IMR-90 (cell line): ENCODE data around the gene LIN9. TPM values are rescaled to one million over a fixed set of nuclear protein-coding genes. Genes with fewer than 3 reads are reported as not detected.

Experiments used
- ATAC-seq: fragments of 200-7000 bp; cut with Tn5 transposase; 2 replicates; pipeline ENCODE4 v1.9.1; 2020; ENCODE audit warnings: low read depth, mild to moderate bottlenecking, moderate library complexity
- BruUV-seq: library from RNA; stranded (reverse); fragments of 400-500 nt; replicated peaks from 2 replicates; lab custom pipeline; 2021; lab: Mats Ljungman, UMichigan
- CTCF ChIA-PET: fragments of 300-600 bp; formaldehyde crosslinking; extraction: SDS; loops from one replicate; lab custom pipeline; 2021; ENCODE audit warnings: antibody characterized with exemption; lab: Yijun Ruan, JAX
- POLR2A ChIA-PET: fragments of 300-600 bp; sonication (Branson Sonifier 250); formaldehyde crosslinking; loops from one replicate; lab custom pipeline; 2022; ENCODE audit warnings: antibody characterized with exemption; ENCODE audit not compliant: unreplicated experiment; lab: Charles Lee
- DNase-seq: peaks from one replicate; pipeline ENCODE4 v3.0.0; 2013
- H2AFZ ChIP-seq: replicated peaks from 2 replicates; pipeline ENCODE3; 2013; ENCODE audit warnings: low read length, mild to moderate bottlenecking; ENCODE audit not compliant: poor library complexity
- H2AK5ac ChIP-seq: 2 replicates; pipeline ENCODE4 v1.6.1; 2013; ENCODE audit warnings: low read depth, low read length, inconsistent platforms
- H2AK9ac ChIP-seq: replicated peaks from 2 replicates; pipeline ENCODE3; 2013; ENCODE audit warnings: mild to moderate bottlenecking, low read depth, low read length, moderate library complexity; ENCODE audit not compliant: poor library complexity
- H2BK120ac ChIP-seq: 2 replicates; pipeline ENCODE4 v1.6.1; 2013; ENCODE audit warnings: low read depth, low read length, inconsistent platforms
- H2BK15ac ChIP-seq: 3 replicates; pipeline ENCODE4 v1.6.1; 2013; ENCODE audit warnings: low read depth, low read length, inconsistent platforms
- H2BK20ac ChIP-seq: 2 replicates; pipeline ENCODE4 v1.6.1; 2013; ENCODE audit warnings: low read depth, mild to moderate bottlenecking, inconsistent platforms, low read length, moderate library complexity
- H2BK5ac ChIP-seq: 2 replicates; pipeline ENCODE4 v1.6.1; 2013; ENCODE audit warnings: mild to moderate bottlenecking, low read depth, low read length, inconsistent platforms; ENCODE audit not compliant: poor library complexity, severe bottlenecking
- H3K14ac ChIP-seq: replicated peaks from 2 replicates; pipeline ENCODE4 v1.6.1; 2013; ENCODE audit warnings: low read depth, low read length, inconsistent platforms
- H3K18ac ChIP-seq: 2 replicates; pipeline ENCODE4 v1.6.1; 2013; ENCODE audit warnings: low read depth, low read length, control low read depth
- H3K23ac ChIP-seq: 2 replicates; pipeline ENCODE4 v1.6.1; 2013; ENCODE audit warnings: low read depth, low read length, inconsistent platforms
- H3K27ac ChIP-seq: 2 replicates; pipeline ENCODE4 v1.5.1; 2013; ENCODE audit warnings: mild to moderate bottlenecking, control low read depth, low read length; ENCODE audit not compliant: insufficient read depth
- H3K27me3 ChIP-seq: 2 replicates; pipeline ENCODE4 v1.6.1; 2013; ENCODE audit warnings: low read length; ENCODE audit not compliant: control insufficient read depth, insufficient read depth
- H3K36me3 ChIP-seq: 2 replicates; pipeline ENCODE4 v1.6.1; 2013; ENCODE audit warnings: low read length, mixed read lengths; ENCODE audit not compliant: control insufficient read depth, insufficient read depth
- H3K4ac ChIP-seq: 2 replicates; pipeline ENCODE4 v1.6.1; 2013; ENCODE audit warnings: low read depth, low read length, inconsistent platforms
- H3K4me1 ChIP-seq: 2 replicates; pipeline ENCODE4 v1.6.1; 2013; ENCODE audit warnings: low read length, mixed read lengths; ENCODE audit not compliant: control insufficient read depth, insufficient read depth
- H3K4me2 ChIP-seq: 2 replicates; pipeline ENCODE4 v1.6.1; 2013; ENCODE audit warnings: low read depth, mild to moderate bottlenecking, control low read depth, low read length, moderate library complexity
- H3K4me3 ChIP-seq: 2 replicates; pipeline ENCODE4 v1.5.1; 2013; ENCODE audit warnings: low read depth, mild to moderate bottlenecking, control low read depth, low read length, moderate library complexity; ENCODE audit not compliant: insufficient read depth
- H3K56ac ChIP-seq: 2 replicates; pipeline ENCODE4 v1.6.1; 2013; ENCODE audit warnings: low read length, inconsistent platforms; ENCODE audit not compliant: insufficient read depth; ENCODE audit errors: extremely low read depth
- H3K79me1 ChIP-seq, 2 experiments: 2 replicates each; pipeline ENCODE4 v1.6.1; 2013; ENCODE audit warnings: low read length in 2 of 2, inconsistent platforms in 1 of 2, low read depth in 1 of 2
- H3K9ac ChIP-seq: 2 replicates; pipeline ENCODE4 v1.6.1; 2013; ENCODE audit warnings: low read depth, low read length, control low read depth
- H3K9me1 ChIP-seq: 2 replicates; pipeline ENCODE4 v1.6.1; 2013; ENCODE audit warnings: low read length, inconsistent platforms; ENCODE audit not compliant: insufficient read depth
- H3K9me3 ChIP-seq: 2 replicates; pipeline ENCODE4 v1.6.1; 2013; ENCODE audit warnings: low read length; ENCODE audit not compliant: control insufficient read depth, insufficient read depth
- H4K20me1 ChIP-seq: 2 replicates; pipeline ENCODE4 v1.6.1; 2013; ENCODE audit warnings: low read length, inconsistent platforms; ENCODE audit not compliant: insufficient read depth
- H4K5ac ChIP-seq: 2 replicates; pipeline ENCODE4 v1.6.1; 2013; ENCODE audit warnings: mild to moderate bottlenecking, low read depth, low read length, control low read depth
- H4K8ac ChIP-seq, 2 experiments: 2 replicates each; pipeline ENCODE4 v1.6.1; 2013; ENCODE audit warnings: low read depth in 2 of 2, low read length in 2 of 2, control low read depth in 1 of 2, inconsistent platforms in 1 of 2
- H4K91ac ChIP-seq: 2 replicates; pipeline ENCODE4 v1.6.1; 2013; ENCODE audit warnings: low read depth, low read length, inconsistent platforms; ENCODE audit not compliant: insufficient read depth
- MAFK ChIP-seq: IDR thresholded peaks from 2 replicates; pipeline ENCODE4 v1.6.1; 2012; ENCODE audit warnings: low read depth, low read length, improper control_type of control experiment
- WGBS, 2 experiments: methylation state at CpG; one replicate each; pipeline versions ENCODE4 v1.1.5 to v1.1.7; 2013; ENCODE audit warnings: missing lambda C conversion rate in 2 of 2; ENCODE audit not compliant: insufficient read length in 1 of 2; ENCODE audit errors: extremely low coverage in 2 of 2; 5-methylcytosine and 5-hydroxymethylcytosine counted together
- dilution Hi-C: fragments of 300-500 bp; cut with HindIII; formaldehyde crosslinking; loops from one replicate; pipeline ENCODE4 v1.14.3; 2018; ENCODE audit warnings: low sequenced_read_pairs; ENCODE audit not compliant: unreplicated experiment
- in situ Hi-C: fragments of 300-500 bp; cut with MboI; formaldehyde crosslinking; loops from 3 replicates; pipeline ENCODE4 v1.14.3; 2019; ENCODE audit warnings: low sequenced_read_pairs, inconsistent platforms, mixed read lengths
- intact Hi-C: fragments of 100-400 bp; cut with micrococcal nuclease; formaldehyde crosslinking; loops from 2 replicates; pipeline ENCODE4 v1.10.0; 2022
- polyA plus RNA-seq, 3 experiments: library from polyadenylated mRNA; depleted of rRNA; stranded (reverse); fragments of >200 nt; gene quantifications; 2 replicates each; pipeline ENCODE4 v1.2.3, GENCODE V29; 2012; ENCODE audit warnings: low replicate concordance in 1 of 3
- total RNA-seq: library from RNA; depleted of rRNA; stranded (reverse); fragments of >200 nt; gene quantifications from 2 replicates; pipeline ENCODE4 v1.2.3, GENCODE V29; 2012

Gene LIN9
- total and polyA plus RNA-seq, 2 of the 4 experiments (the other 2 are of a cell fraction): 2.3 to 3.9 TPM

GRCh38 chr1:226210571-226211176 lies 98.3 kb downstream of the LIN9 start:
- ATAC-seq (no peak), DNase-seq (no peak)
- no peaks in the 10 kb centered on the region for H3K9me3 ChIP-seq
- no peak overlapping the region for H3K4ac ChIP-seq
- no peak overlapping the region for H2BK15ac ChIP-seq
- no peak for TF ChIP-seq MAFK
- H3K18ac ChIP-seq: no peak overlapping the region
- H3K56ac ChIP-seq: no peak overlapping the region
- in situ Hi-C loops: no loop called here
- H4K20me1 ChIP-seq: no peaks in the 10 kb centered on the region
- H3K27me3 ChIP-seq: peaks cover 29% of the 10 kb centered on the region
- H2AK5ac ChIP-seq: no peak overlapping the region
- no peak overlapping the region for H3K4me2 ChIP-seq
- peak overlapping the region; percentile 5 for H2AK9ac ChIP-seq
- H2BK20ac ChIP-seq: no peak overlapping the region
- H3K36me3 ChIP-seq: no peaks in the 10 kb centered on the region
- no peaks in the 10 kb centered on the region for H3K9me1 ChIP-seq
- no peak overlapping the region for H3K4me3 ChIP-seq
- ChIA-PET CTCF (interaction anchor here (0.6 to 0.9 kb wide), 2 partner anchors 14 to 85 kb away, joined by 3 read pairs; no protein-coding TSS in a partner anchor), POLR2A (no interaction called here)
- dilution Hi-C loops: no loop called here
- no peak overlapping the region for H3K9ac ChIP-seq
- no peak overlapping the region for H4K5ac ChIP-seq
- no peak overlapping the region for H2BK5ac ChIP-seq
- intact Hi-C loops: no loop called here
- no peak overlapping the region for H2BK120ac ChIP-seq
- no TSS peak for BruUV-seq
- WGBS, 2 experiments: 31% methylated on average over 2 of the region's 7 CpGs; no CpG with 5 or more reads in 1 of the 2 experiments
- no peak overlapping the region for H4K8ac ChIP-seq
- H3K23ac ChIP-seq: no peak overlapping the region
- no peak overlapping the region for H3K14ac ChIP-seq
- no peaks in the 10 kb centered on the region for H3K79me1 ChIP-seq
- H3K27ac ChIP-seq: no peak overlapping the region
- no peaks in the 10 kb centered on the region for H3K4me1 ChIP-seq
- H2AFZ ChIP-seq: no peak overlapping the region
- H4K91ac ChIP-seq: no peak overlapping the region
